ENCODE data around the gene YOD1. TPM values are rescaled to one million over a fixed set of nuclear protein-coding genes. Genes with fewer than 3 reads are reported as not detected.

Gene YOD1
- total and polyA plus RNA-seq, 2 of the 4 experiments (the other 2 are of a cell fraction) = 1.8 to 5.4 TPM

DNA sequence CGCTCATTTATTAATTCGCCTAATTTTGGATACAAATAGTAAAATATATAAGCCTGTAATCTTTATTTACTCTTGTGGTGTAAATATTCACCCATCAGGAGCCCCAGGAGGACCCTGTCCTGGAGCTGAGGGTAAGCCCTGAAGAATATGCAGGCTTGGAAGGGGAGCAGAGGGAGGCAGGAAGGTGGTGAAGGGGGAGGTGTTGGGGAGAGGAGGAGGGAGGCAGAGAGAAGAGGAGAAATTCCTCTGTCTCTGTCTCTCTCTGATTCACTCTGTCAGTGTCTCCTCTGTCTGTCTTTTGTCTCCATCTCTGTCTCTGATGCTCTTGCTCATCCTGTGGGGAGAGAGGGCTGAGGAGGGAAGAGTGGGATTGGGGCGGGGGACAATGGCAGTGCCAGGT lies 34.9 kb upstream of the YOD1 start:
- no TSS peak for BruUV-seq (replicated peaks)
- no peaks in the 10 kb centered on the region for H3K36me3 ChIP-seq (ENCODE audit: control insufficient read depth, insufficient read depth, low read length)
- H3K9ac ChIP-seq (ENCODE audit: low read depth, low read length) = no peak overlapping the region
- no peak overlapping the region for H3K4ac ChIP-seq (ENCODE audit: low read depth, low read length)
- H3K9me1 ChIP-seq (ENCODE audit: insufficient read depth, low read length) = no peaks in the 10 kb centered on the region
- H2AK9ac ChIP-seq (replicated peaks; ENCODE audit: low read depth, low read length, poor library complexity) = no peak overlapping the region
- no peak for ATAC-seq (ENCODE audit: low read depth)
- no peak overlapping the region for H2BK120ac ChIP-seq (ENCODE audit: low read depth, low read length)
- H3K27me3 ChIP-seq (ENCODE audit: control insufficient read depth, insufficient read depth, low read length) = peaks cover 13% of the 10 kb centered on the region
- H2BK20ac ChIP-seq (ENCODE audit: low read depth, low read length) = no peak overlapping the region
- no peaks in the 10 kb centered on the region for H4K20me1 ChIP-seq (ENCODE audit: insufficient read depth, low read length)
- no peak overlapping the region for H4K8ac ChIP-seq (ENCODE audit: low read depth in 2 of 2, low read length in 2 of 2)
- dilution Hi-C loops (cut with HindIII; ENCODE audit: low sequenced_read_pairs, unreplicated experiment) (no loop called here), intact Hi-C loops (cut with micrococcal nuclease) (loop anchor here (2.0 kb wide), 1 partner anchor 237 kb away; no protein-coding TSS in a partner anchor), in situ Hi-C loops (cut with MboI; ENCODE audit: low sequenced_read_pairs) (no loop called here)
- no peak overlapping the region for H3K4me3 ChIP-seq (ENCODE audit: insufficient read depth, low read depth, low read length)
- DNase-seq = no peak
- H2BK5ac ChIP-seq (ENCODE audit: low read depth, low read length, poor library complexity, severe bottlenecking) = no peak overlapping the region
- no peak overlapping the region for H3K56ac ChIP-seq (ENCODE audit: extremely low read depth, insufficient read depth, low read length)
- H4K91ac ChIP-seq (ENCODE audit: insufficient read depth, low read depth, low read length) = no peak overlapping the region
- H3K14ac ChIP-seq (replicated peaks; ENCODE audit: low read depth, low read length) = no peak overlapping the region
- H3K9me3 ChIP-seq (ENCODE audit: control insufficient read depth, insufficient read depth, low read length) = no peaks in the 10 kb centered on the region
- H3K4me2 ChIP-seq (ENCODE audit: low read depth, low read length) = no peak overlapping the region
- POLR2A ChIA-PET (ENCODE audit: unreplicated experiment) = no interaction called here
- no peak overlapping the region for H3K23ac ChIP-seq (ENCODE audit: low read depth, low read length)
- H3K18ac ChIP-seq (ENCODE audit: low read depth, low read length) = no peak overlapping the region
- CTCF ChIA-PET = interaction anchor here (2.9 kb wide), 1 partner anchor 319 kb away, joined by 13 read pairs; no protein-coding TSS in a partner anchor
- H4K5ac ChIP-seq (ENCODE audit: low read depth, low read length) = no peak overlapping the region
- no CpG with 5 or more reads among the region's 3 CpGs for WGBS, 2 experiments (ENCODE audit: extremely low coverage in 2 of 2, insufficient read length in 1 of 2)
- no peak overlapping the region for H2AK5ac ChIP-seq (ENCODE audit: low read depth, low read length)
- H2AFZ ChIP-seq (replicated peaks; ENCODE audit: low read length, poor library complexity) = no peak overlapping the region
- no peak overlapping the region for H3K27ac ChIP-seq (ENCODE audit: insufficient read depth, low read length)
- no peaks in the 10 kb centered on the region for H3K4me1 ChIP-seq (ENCODE audit: control insufficient read depth, insufficient read depth, low read length)
- TF ChIP-seq, protein P1, sequence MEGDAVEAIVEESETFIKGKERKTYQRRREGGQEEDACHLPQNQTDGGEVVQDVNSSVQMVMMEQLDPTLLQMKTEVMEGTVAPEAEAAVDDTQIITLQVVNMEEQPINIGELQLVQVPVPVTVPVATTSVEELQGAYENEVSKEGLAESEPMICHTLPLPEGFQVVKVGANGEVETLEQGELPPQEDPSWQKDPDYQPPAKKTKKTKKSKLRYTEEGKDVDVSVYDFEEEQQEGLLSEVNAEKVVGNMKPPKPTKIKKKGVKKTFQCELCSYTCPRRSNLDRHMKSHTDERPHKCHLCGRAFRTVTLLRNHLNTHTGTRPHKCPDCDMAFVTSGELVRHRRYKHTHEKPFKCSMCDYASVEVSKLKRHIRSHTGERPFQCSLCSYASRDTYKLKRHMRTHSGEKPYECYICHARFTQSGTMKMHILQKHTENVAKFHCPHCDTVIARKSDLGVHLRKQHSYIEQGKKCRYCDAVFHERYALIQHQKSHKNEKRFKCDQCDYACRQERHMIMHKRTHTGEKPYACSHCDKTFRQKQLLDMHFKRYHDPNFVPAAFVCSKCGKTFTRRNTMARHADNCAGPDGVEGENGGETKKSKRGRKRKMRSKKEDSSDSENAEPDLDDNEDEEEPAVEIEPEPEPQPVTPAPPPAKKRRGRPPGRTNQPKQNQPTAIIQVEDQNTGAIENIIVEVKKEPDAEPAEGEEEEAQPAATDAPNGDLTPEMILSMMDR (conservative IDR thresholded peaks at IDR 0.05; ENCODE audit: low read depth, low read length) = no peak
- TF ChIP-seq POLR2A (IDR thresholded peaks at IDR 0.05; ENCODE audit: low read depth, low read length) = no peak
- no peak for TF ChIP-seq FOS (IDR thresholded peaks at IDR 0.05; ENCODE audit: low read depth, low read length)
- no peak for TF ChIP-seq NFE2L2 (IDR thresholded peaks at IDR 0.05; ENCODE audit: low read depth, low read length)
- no peak for TF ChIP-seq SMC3 (IDR thresholded peaks at IDR 0.05; ENCODE audit: low read depth, low read length)
- TF ChIP-seq, protein P2, sequence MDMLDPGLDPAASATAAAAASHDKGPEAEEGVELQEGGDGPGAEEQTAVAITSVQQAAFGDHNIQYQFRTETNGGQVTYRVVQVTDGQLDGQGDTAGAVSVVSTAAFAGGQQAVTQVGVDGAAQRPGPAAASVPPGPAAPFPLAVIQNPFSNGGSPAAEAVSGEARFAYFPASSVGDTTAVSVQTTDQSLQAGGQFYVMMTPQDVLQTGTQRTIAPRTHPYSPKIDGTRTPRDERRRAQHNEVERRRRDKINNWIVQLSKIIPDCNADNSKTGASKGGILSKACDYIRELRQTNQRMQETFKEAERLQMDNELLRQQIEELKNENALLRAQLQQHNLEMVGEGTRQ (IDR thresholded peaks at IDR 0.05; ENCODE audit: low read depth, low read length) = no peak
- TF ChIP-seq CHD1 (IDR thresholded peaks at IDR 0.05; ENCODE audit: low read depth, low read length) = no peak
- no peak for TF ChIP-seq MAFK (IDR thresholded peaks at IDR 0.05; ENCODE audit: low read depth, low read length)
- TF ChIP-seq MAZ (IDR thresholded peaks at IDR 0.05; ENCODE audit: borderline replicate concordance, low read depth, low read length) = no peak
- H3K79me1 ChIP-seq (ENCODE audit: low read depth in 1 of 2, low read length in 2 of 2) = no peaks in the 10 kb centered on the region
- no peak overlapping the region for H2BK15ac ChIP-seq (ENCODE audit: low read depth, low read length)

All from IMR-90 (cell line).